ENCODE measurements around the gene RRBP1.

GRCh38 chr20:17566345-17566744, 115.7 kb downstream of the RRBP1 start:
- no peak for TF ChIP-seq CTCF (IDR thresholded peaks at IDR 0.05; ENCODE audit: low read depth, low read length)
- no peak for TF ChIP-seq EZH2phosphoT487 (IDR thresholded peaks at IDR 0.05; ENCODE audit: low read depth)

Measured in OCI-LY3 (cell line).